Osteocyte (in vitro differentiated cells): Measurements from ENCODE around the gene ZNF462. TPM values are rescaled to one million over a fixed set of nuclear protein-coding genes. Genes with fewer than 3 reads are reported as not detected.

Source experiments
- DNase-seq: peaks from one replicate; pipeline ENCODE4 v3.0.0; 2021; ENCODE audit warnings: mixed read lengths; ENCODE audit not compliant: unreplicated experiment; ENCODE audit errors: extremely low spot score
- H3K27ac Mint-ChIP-seq: one replicate; pipeline ENCODE4 v1.8.0; 2021; ENCODE audit warnings: mild to moderate bottlenecking, mixed read lengths; ENCODE audit not compliant: unreplicated experiment
- H3K27me3 Mint-ChIP-seq: one replicate; pipeline ENCODE4 v1.8.0; 2021; ENCODE audit warnings: mixed read lengths; ENCODE audit not compliant: unreplicated experiment
- H3K36me3 Mint-ChIP-seq: one replicate; pipeline ENCODE4 v1.8.0; 2021; ENCODE audit warnings: mixed read lengths; ENCODE audit not compliant: unreplicated experiment
- H3K4me1 Mint-ChIP-seq: one replicate; pipeline ENCODE4 v1.8.0; 2021; ENCODE audit warnings: mixed read lengths; ENCODE audit not compliant: unreplicated experiment
- H3K4me3 Mint-ChIP-seq: one replicate; pipeline ENCODE4 v1.8.0; 2021; ENCODE audit warnings: mild to moderate bottlenecking, moderate library complexity, mixed read lengths; ENCODE audit not compliant: unreplicated experiment
- H3K9me3 Mint-ChIP-seq: one replicate; pipeline ENCODE4 v1.8.0; 2021; ENCODE audit warnings: mixed read lengths; ENCODE audit not compliant: unreplicated experiment
- total RNA-seq: library from RNA; stranded (reverse); gene quantifications from 2 replicates; pipeline ENCODE4 v1.2.1, GENCODE V29; 2021
- TF ChIP-seq, protein P1 (sequence below): fragments of 200-600 bp; sonication (generic); IDR thresholded peaks from 2 replicates; pipeline ENCODE4 v1.5.0; 2021; ENCODE audit warnings: antibody characterized with exemption, mild to moderate bottlenecking, moderate library complexity

ZNF462 gene
- total RNA-seq, 1 donor from 2014 or later: 55.0 TPM

DNA sequence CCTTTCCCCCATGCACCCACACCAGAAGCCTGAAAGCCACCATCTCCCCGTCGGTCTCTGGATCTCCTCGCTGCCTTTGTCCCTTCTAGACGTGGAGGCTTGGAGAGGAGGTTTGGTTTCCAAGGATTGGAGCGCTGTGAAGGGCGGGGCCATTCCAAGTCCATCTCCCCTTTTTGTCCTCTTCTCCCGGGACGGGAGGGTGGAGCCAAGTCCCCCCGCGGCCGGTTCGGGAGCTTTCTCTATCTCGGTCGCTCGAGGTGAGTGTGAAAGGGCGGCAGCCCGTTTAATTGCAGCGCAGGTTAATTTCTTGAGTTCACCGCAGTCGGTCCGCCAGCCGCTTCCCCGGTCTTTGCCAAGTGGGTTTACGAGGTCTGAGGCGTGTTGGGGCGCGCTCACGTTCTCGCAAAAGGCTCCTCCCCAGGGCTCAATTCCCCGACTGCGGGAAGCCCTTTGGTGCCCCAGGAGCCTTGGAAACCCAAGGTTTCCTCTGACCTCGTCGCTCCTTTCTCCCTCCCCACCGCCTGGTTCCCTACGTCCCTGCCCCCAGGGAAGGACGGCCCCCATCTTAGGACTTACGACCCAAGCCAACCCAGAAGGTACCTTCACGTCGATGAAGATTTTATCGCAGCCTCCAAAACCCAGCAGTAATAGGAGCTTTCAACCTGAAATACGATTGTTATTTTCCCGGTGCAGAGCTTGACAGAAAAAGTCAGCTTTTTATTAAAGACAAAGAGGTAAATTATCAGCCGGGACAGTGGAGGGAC lies 2.8 kb upstream of the ZNF462 start:
- Mint-ChIP-seq H3K27ac (peak overlapping the region; percentile 92), H3K9me3 (no peaks in the 10 kb centered on the region), H3K4me1 (peaks cover 16% of the 10 kb centered on the region), H3K27me3 (no peaks in the 10 kb centered on the region), H3K36me3 (no peaks in the 10 kb centered on the region), H3K4me3 (peak overlapping the region; percentile 98)
- TF ChIP-seq, protein P1, sequence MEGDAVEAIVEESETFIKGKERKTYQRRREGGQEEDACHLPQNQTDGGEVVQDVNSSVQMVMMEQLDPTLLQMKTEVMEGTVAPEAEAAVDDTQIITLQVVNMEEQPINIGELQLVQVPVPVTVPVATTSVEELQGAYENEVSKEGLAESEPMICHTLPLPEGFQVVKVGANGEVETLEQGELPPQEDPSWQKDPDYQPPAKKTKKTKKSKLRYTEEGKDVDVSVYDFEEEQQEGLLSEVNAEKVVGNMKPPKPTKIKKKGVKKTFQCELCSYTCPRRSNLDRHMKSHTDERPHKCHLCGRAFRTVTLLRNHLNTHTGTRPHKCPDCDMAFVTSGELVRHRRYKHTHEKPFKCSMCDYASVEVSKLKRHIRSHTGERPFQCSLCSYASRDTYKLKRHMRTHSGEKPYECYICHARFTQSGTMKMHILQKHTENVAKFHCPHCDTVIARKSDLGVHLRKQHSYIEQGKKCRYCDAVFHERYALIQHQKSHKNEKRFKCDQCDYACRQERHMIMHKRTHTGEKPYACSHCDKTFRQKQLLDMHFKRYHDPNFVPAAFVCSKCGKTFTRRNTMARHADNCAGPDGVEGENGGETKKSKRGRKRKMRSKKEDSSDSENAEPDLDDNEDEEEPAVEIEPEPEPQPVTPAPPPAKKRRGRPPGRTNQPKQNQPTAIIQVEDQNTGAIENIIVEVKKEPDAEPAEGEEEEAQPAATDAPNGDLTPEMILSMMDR: no peak
- DNase-seq: peak; percentile 83

DNA sequence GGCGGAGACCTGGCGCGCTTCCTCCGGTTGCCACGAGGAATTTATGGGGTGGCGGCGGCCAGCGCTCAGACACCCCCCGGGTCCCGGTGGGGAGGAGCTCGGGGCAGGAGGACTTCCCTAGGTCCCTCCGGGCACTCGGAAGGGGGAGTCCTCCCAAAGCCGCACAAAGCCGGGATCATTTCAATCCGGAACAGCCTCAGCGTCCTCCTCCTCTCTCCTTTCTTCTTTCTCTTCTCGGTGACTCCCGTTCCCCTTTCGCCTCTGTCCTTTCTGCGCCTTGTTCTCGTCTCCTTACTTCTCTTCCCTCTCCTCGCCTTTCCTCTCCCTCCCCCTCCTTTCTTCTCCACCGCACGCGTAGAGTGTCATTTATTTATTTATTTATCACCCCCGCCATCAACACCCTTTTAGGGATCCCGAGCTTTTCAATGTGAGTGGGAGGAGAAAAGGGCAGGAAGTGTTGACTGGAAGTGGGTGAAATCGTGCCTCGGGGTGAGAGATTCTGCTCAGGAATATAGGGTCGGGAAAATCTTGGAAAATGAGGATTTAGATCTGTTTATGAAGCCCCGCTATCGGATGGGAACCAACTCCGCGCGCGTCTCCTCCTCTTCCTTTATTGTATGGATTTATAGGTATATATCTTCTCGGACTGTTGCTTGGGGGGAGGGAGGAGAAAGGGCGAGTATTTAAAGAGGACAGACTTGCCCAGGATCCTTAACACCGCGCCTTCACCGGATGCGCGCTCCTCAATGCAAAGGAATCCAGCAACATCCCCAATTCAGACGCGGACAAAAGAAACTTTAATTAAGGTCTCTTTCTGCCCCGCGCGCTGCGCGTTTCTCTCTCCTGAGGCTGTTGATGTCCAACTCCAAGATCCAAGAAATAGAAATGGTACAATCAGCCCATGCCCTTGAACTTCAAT lies 2.0 kb upstream of the ZNF462 start:
- DNase-seq: peak; percentile 80
- H3K4me3 Mint-ChIP-seq: peak overlapping the region; percentile 98
- H3K27me3 Mint-ChIP-seq: no peaks in the 10 kb centered on the region
- peak overlapping the region; percentile 92 for H3K27ac Mint-ChIP-seq
- TF ChIP-seq, protein P1: no peak
- peaks cover 24% of the 10 kb centered on the region for H3K4me1 Mint-ChIP-seq
- no peaks in the 10 kb centered on the region for H3K36me3 Mint-ChIP-seq
- H3K9me3 Mint-ChIP-seq: no peaks in the 10 kb centered on the region

DNA sequence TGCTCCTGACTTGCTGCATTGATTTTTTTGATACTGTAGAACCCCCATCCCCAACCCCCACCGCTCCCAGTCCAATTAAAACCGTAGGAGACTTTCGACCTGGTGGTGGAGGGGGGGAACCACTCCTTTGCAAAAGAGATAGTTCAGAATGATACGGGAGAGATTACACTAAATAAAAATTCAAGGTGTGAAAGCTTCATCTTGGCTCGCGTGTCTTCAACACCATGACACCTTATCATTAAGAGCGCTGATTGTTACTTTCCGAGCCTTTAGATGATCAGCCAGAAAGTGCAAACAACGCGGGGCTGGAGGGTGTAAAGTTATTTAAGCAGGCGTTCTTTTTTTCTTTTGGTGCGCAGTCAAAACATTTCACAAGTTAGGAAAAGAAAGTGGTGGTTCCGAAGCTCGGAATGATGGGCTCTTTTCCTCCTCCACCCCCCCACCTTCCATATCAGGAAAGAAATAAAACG lies 1.3 kb upstream of the ZNF462 start:
- Mint-ChIP-seq H3K4me1 (peaks cover 31% of the 10 kb centered on the region), H3K36me3 (no peaks in the 10 kb centered on the region), H3K27ac (peak overlapping the region; percentile 92), H3K9me3 (no peaks in the 10 kb centered on the region), H3K27me3 (no peaks in the 10 kb centered on the region), H3K4me3 (peak overlapping the region; percentile 98)
- no peak for DNase-seq
- TF ChIP-seq, protein P1: no peak

DNA sequence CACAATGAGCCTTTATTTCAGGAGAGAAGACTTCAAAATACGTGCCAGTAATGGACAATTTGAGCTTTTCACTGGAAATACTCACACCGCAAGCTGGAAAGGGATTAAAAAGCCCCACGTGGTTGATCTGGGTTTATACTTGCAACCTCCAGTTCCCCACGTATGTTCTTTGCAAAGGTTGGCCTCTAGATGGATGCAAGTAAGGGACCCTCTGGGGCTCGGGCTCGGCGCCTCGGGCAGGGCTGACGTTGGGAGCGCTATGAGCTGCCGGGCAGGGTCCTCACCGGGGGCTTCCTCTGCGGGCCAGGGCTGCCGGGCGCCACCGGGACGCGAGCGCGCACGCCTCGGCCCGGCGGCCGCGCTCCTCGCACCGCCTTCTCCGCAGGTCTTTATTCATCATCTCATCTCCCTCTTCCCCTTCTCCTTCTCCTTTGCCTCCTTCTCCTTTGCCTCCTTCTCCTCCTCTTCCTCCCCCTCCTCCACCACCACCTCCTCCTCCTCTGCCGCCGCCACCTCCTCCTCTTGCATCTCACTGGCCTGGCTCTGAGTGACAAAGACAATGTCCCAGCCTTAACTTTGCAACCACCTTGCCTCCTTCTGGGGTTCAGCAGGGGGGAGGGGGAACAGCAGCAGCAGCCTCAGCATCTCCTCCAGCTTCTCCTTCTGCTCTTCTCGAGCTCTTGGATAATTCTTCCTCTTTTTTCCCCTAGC lies 701 bp upstream of the ZNF462 start:
- Mint-ChIP-seq H3K9me3 (no peaks in the 10 kb centered on the region), H3K27me3 (no peaks in the 10 kb centered on the region), H3K36me3 (no peaks in the 10 kb centered on the region), H3K4me3 (peak overlapping the region; percentile 98), H3K4me1 (peaks cover 36% of the 10 kb centered on the region), H3K27ac (peak overlapping the region; percentile 95)
- peak; percentile 84 for DNase-seq
- TF ChIP-seq, protein P1: no peak
